ENCODE results near the gene NLGN2.

Gene NLGN2

GRCh38 chr17:7391307-7391706, 16.3 kb upstream of the NLGN2 start:
- H3K27me3 ChIP-seq (ENCODE audit: control insufficient read depth, insufficient read depth, low read length) = no peaks in the 10 kb centered on the region
- no peaks in the 10 kb centered on the region for H3K9me3 ChIP-seq (ENCODE audit: control insufficient read depth, insufficient read depth, low read length)
- no peak for DNase-seq (ENCODE audit: low read depth, low spot score)
- peaks cover 2% of the 10 kb centered on the region; the same call in 1 of the 2 replicates for H3K4me1 ChIP-seq (ENCODE audit: control insufficient read depth, insufficient read depth, low read length)
- peaks cover 6% of the 10 kb centered on the region; the same call in 1 of the 2 replicates for H3K36me3 ChIP-seq (ENCODE audit: control insufficient read depth, insufficient read depth, low read length)
- no CpG with 5 or more reads among the region's 2 CpGs for WGBS (ENCODE audit: insufficient coverage, insufficient read length)
- no peak overlapping the region for H3K27ac ChIP-seq (ENCODE audit: low read length)
- H3K4me3 ChIP-seq (ENCODE audit: low read length) = no peak overlapping the region

- WGBS (ENCODE audit: insufficient coverage, insufficient read length) = no CpG with 5 or more reads among the region's 42 CpGs
- Histone ChIP-seq H3K36me3 (ENCODE audit: control insufficient read depth, insufficient read depth, low read length) (peaks cover 6% of the 10 kb centered on the region; the same call in 1 of the 2 replicates), H3K4me3 (ENCODE audit: low read length) (peak overlapping the region; percentile 79; the same call in 1 of the 2 replicates), H3K27ac (ENCODE audit: low read length) (no peak overlapping the region), H3K27me3 (ENCODE audit: control insufficient read depth, insufficient read depth, low read length) (no peaks in the 10 kb centered on the region), H3K9me3 (ENCODE audit: control insufficient read depth, insufficient read depth, low read length) (no peaks in the 10 kb centered on the region), H3K4me1 (ENCODE audit: control insufficient read depth, insufficient read depth, low read length) (peaks cover 2% of the 10 kb centered on the region; the same call in 1 of the 2 replicates)
- no peak for DNase-seq (ENCODE audit: low read depth, low spot score)
These were observed 14.7 kb upstream of the NLGN2 start for GRCh38 chr17:7392696-7393612.

GRCh38 chr17:7393613-7394451, 13.8 kb upstream of the NLGN2 start:
- H3K27ac ChIP-seq (ENCODE audit: low read length) = no peak overlapping the region
- no CpG with 5 or more reads among the region's 48 CpGs for WGBS (ENCODE audit: insufficient coverage, insufficient read length)
- H3K9me3 ChIP-seq (ENCODE audit: control insufficient read depth, insufficient read depth, low read length) = no peaks in the 10 kb centered on the region
- H3K4me3 ChIP-seq (ENCODE audit: low read length) = peak overlapping the region; percentile 79; the same call in 1 of the 2 replicates
- peaks cover 6% of the 10 kb centered on the region; the same call in 1 of the 2 replicates for H3K36me3 ChIP-seq (ENCODE audit: control insufficient read depth, insufficient read depth, low read length)
- peaks cover 2% of the 10 kb centered on the region; the same call in 1 of the 2 replicates for H3K4me1 ChIP-seq (ENCODE audit: control insufficient read depth, insufficient read depth, low read length)
- DNase-seq (ENCODE audit: low read depth, low spot score) = no peak
- H3K27me3 ChIP-seq (ENCODE audit: control insufficient read depth, insufficient read depth, low read length) = no peaks in the 10 kb centered on the region

- no peak within 1 kb of the TSS for H3K27ac ChIP-seq (ENCODE audit: low read length)
- no CpG with 5 or more reads among the region's 71 CpGs for WGBS (ENCODE audit: insufficient coverage, insufficient read length)
- DNase-seq (ENCODE audit: low read depth, low spot score) = no peak
These were observed 13.0 kb upstream of the NLGN2 start, which contains the start of gene PLSCR3 for GRCh38 chr17:7394452-7395191. TSS of gene PLSCR3 (minus strand) at chr17:7394525. CDS start at chr17:7394110, 415 bp downstream.

GRCh38 chr17:7396147-7396546, 11.5 kb upstream of the NLGN2 start:
- Histone ChIP-seq H3K4me1 (ENCODE audit: control insufficient read depth, insufficient read depth, low read length) (peaks cover 2% of the 10 kb centered on the region; the same call in 1 of the 2 replicates), H3K9me3 (ENCODE audit: control insufficient read depth, insufficient read depth, low read length) (no peaks in the 10 kb centered on the region), H3K4me3 (ENCODE audit: low read length) (no peak overlapping the region), H3K27ac (ENCODE audit: low read length) (no peak overlapping the region), H3K36me3 (ENCODE audit: control insufficient read depth, insufficient read depth, low read length) (peaks cover 2% of the 10 kb centered on the region; the same call in 1 of the 2 replicates), H3K27me3 (ENCODE audit: control insufficient read depth, insufficient read depth, low read length) (no peaks in the 10 kb centered on the region)
- no peak for DNase-seq (ENCODE audit: low read depth, low spot score)
- WGBS (ENCODE audit: insufficient coverage, insufficient read length) = no CpG with 5 or more reads among the region's 4 CpGs

More at GRCh38 chr17:7394452-7395191, 13.0 kb upstream of the NLGN2 start, which contains the start of gene PLSCR3:
- no peaks in the 10 kb centered on the region for H3K27me3 ChIP-seq (ENCODE audit: control insufficient read depth, insufficient read depth, low read length)
- H3K4me3 ChIP-seq (ENCODE audit: low read length) = peak within 1 kb of the TSS; percentile 79; the same call in 1 of the 2 replicates
- peaks cover 4% of the 10 kb centered on the region; the same call in 1 of the 2 replicates for H3K36me3 ChIP-seq (ENCODE audit: control insufficient read depth, insufficient read depth, low read length)
- H3K9me3 ChIP-seq (ENCODE audit: control insufficient read depth, insufficient read depth, low read length) = no peaks in the 10 kb centered on the region
- H3K4me1 ChIP-seq (ENCODE audit: control insufficient read depth, insufficient read depth, low read length) = peaks cover 2% of the 10 kb centered on the region; the same call in 1 of the 2 replicates

GRCh38 chr17:7398612-7399011, 9.0 kb upstream of the NLGN2 start:
- H3K36me3 ChIP-seq (ENCODE audit: control insufficient read depth, insufficient read depth, low read length) = no peaks in the 10 kb centered on the region
- H3K4me3 ChIP-seq (ENCODE audit: low read length) = no peak overlapping the region
- no peaks in the 10 kb centered on the region for H3K27me3 ChIP-seq (ENCODE audit: control insufficient read depth, insufficient read depth, low read length)
- WGBS (ENCODE audit: insufficient coverage, insufficient read length) = no CpG with 5 or more reads among the region's 2 CpGs
- peaks cover 2% of the 10 kb centered on the region; the same call in 1 of the 2 replicates for H3K4me1 ChIP-seq (ENCODE audit: control insufficient read depth, insufficient read depth, low read length)
- H3K27ac ChIP-seq (ENCODE audit: low read length) = no peak overlapping the region
- DNase-seq (ENCODE audit: low read depth, low spot score) = no peak
- no peaks in the 10 kb centered on the region for H3K9me3 ChIP-seq (ENCODE audit: control insufficient read depth, insufficient read depth, low read length)

- no CpG with 5 or more reads among the region's 16 CpGs for WGBS (ENCODE audit: insufficient coverage, insufficient read length)
- no peaks in the 10 kb centered on the region; the same call in 1 of the 2 replicates for H3K36me3 ChIP-seq (ENCODE audit: control insufficient read depth, insufficient read depth, low read length)
- H3K4me3 ChIP-seq (ENCODE audit: low read length) = peak overlapping the region; percentile 99; the same call in 1 of the 2 replicates
- H3K27me3 ChIP-seq (ENCODE audit: control insufficient read depth, insufficient read depth, low read length) = no peaks in the 10 kb centered on the region
- no peak overlapping the region for H3K27ac ChIP-seq (ENCODE audit: low read length)
- H3K9me3 ChIP-seq (ENCODE audit: control insufficient read depth, insufficient read depth, low read length) = no peaks in the 10 kb centered on the region
- H3K4me1 ChIP-seq (ENCODE audit: control insufficient read depth, insufficient read depth, low read length) = peaks cover 2% of the 10 kb centered on the region; the same call in 1 of the 2 replicates
- no peak for DNase-seq (ENCODE audit: low read depth, low spot score)
These were observed 4.5 kb upstream of the NLGN2 start for GRCh38 chr17:7403043-7403726.

GRCh38 chr17:7403727-7403976, 4.0 kb upstream of the NLGN2 start:
- Histone ChIP-seq H3K36me3 (ENCODE audit: control insufficient read depth, insufficient read depth, low read length) (peaks cover 2% of the 10 kb centered on the region), H3K27me3 (ENCODE audit: control insufficient read depth, insufficient read depth, low read length) (no peaks in the 10 kb centered on the region), H3K9me3 (ENCODE audit: control insufficient read depth, insufficient read depth, low read length) (no peaks in the 10 kb centered on the region), H3K4me3 (ENCODE audit: low read length) (peak overlapping the region; percentile 99), H3K27ac (ENCODE audit: low read length) (no peak overlapping the region), H3K4me1 (ENCODE audit: control insufficient read depth, insufficient read depth, low read length) (peaks cover 2% of the 10 kb centered on the region)
- DNase-seq (ENCODE audit: low read depth, low spot score) = no peak
- WGBS (ENCODE audit: insufficient coverage, insufficient read length) = no CpG with 5 or more reads among the region's 13 CpGs

- H3K9me3 ChIP-seq (ENCODE audit: control insufficient read depth, insufficient read depth, low read length) = no peaks in the 10 kb centered on the region
- H3K36me3 ChIP-seq (ENCODE audit: control insufficient read depth, insufficient read depth, low read length) = peaks cover 7% of the 10 kb centered on the region
- no peak within 1 kb of the TSS for H3K27ac ChIP-seq (ENCODE audit: low read length)
- peak; percentile 98 for DNase-seq (ENCODE audit: low read depth, low spot score)
- H3K4me3 ChIP-seq (ENCODE audit: low read length) = peak within 1 kb of the TSS; percentile 99
- no CpG with 5 or more reads among the region's 49 CpGs for whole genome bisulfite sequencing (ENCODE audit: insufficient coverage, insufficient read length)
- no peaks in the 10 kb centered on the region for H3K27me3 ChIP-seq (ENCODE audit: control insufficient read depth, insufficient read depth, low read length)
- H3K4me1 ChIP-seq (ENCODE audit: control insufficient read depth, insufficient read depth, low read length) = peaks cover 2% of the 10 kb centered on the region
These were observed 3.5 kb upstream of the NLGN2 start, which contains the start of gene TMEM256 for GRCh38 chr17:7403977-7404736. TSS of gene TMEM256 (minus strand) at chr17:7404097. CDS start at chr17:7404084, 13 bp downstream.
